ENCODE data around the gene ARHGEF33.
"Not testable (repeated sequence)": the region's sequence is repeated elsewhere in the genome, so short reads cannot be mapped to it uniquely, and the experiment has no call there.

The ARHGEF33 gene

GRCh38 chr2:38907743-38908562 is 18.3 kb downstream of the ARHGEF33 start:
- peak; percentile 29 for DNase-seq (ENCODE audit: extremely low spot score, insufficient read length, low read depth)
- peak; percentile 84 for FAIRE-seq

DNA sequence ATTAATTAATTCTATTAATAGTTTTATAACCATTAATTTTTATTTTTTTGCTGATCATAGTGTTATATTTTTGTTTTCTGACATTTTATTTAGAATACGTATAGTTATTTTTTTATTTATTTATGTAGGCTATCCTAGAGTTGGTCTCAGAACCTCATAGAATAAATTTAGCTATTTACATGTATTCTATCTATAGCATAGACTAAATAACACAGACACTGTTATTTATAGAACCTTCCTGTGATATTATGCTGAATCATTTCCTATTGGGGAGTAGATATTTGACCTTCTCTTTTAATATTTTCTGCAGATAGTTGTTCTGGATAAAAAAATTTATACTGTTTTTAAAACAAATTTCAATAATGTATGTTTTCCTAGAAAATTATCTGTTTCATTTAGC is 20.2 kb downstream of the ARHGEF33 start:
- FAIRE-seq: no peak
- DNase-seq (ENCODE audit: extremely low spot score, insufficient read length, low read depth): no peak

GRCh38 chr2:38911191-38911590 is 21.5 kb downstream of the ARHGEF33 start:
- no peak for FAIRE-seq

DNA sequence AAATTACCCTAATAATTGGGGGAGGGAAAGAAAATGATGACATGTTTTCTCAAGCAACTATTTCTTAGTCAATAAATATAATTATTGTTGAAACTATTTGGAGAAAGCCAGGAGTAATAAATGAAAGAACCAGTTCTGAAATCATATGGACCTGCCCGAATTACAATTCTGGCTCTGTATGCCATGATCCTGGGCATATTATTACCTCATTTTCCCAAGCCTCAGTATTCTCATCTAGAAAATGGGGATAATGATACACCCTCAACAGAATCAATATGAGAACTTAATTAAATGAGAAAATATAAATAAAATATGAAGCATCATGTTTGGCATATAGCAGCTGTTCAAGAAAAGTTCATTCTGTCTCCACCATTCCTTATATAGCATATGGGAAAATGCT is 22.9 kb downstream of the ARHGEF33 start:
- FAIRE-seq: no peak
- no peak for DNase-seq (ENCODE audit: extremely low spot score, insufficient read length, low read depth)

More at GRCh38 chr2:38911191-38911590, 21.5 kb downstream of the ARHGEF33 start:
- DNase-seq (ENCODE audit: extremely low spot score, insufficient read length, low read depth): no peak

GRCh38 chr2:38922389-38922788 is 32.7 kb downstream of the ARHGEF33 start:
- DNase-seq (ENCODE audit: extremely low spot score, insufficient read length, low read depth): no peak
- no peak for FAIRE-seq

GRCh38 chr2:38922902-38923301 is 33.2 kb downstream of the ARHGEF33 start:
- FAIRE-seq: no peak
- DNase-seq (ENCODE audit: extremely low spot score, insufficient read length, low read depth): no peak

DNA sequence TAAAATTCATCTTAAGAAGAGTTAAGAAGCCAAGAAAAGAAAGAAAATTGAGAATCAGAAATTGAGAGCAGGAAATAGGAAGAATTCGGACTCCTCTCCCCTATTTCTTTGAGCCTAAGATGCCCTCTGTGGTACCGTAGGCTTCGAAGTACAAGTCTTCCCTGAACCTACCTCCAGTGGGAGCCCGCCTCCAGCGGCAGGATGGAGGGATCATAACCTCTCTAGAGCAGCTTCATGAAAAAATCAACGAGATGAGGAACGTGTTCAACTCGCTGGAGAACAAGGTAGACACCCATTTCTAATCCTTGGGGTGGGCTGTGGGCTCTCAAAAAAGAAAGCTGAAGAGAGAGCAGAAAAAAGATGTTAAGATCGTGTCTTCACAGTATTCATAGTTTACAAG is 36.3 kb downstream of the ARHGEF33 start:
- DNase-seq (ENCODE audit: extremely low spot score, insufficient read length, low read depth) (no peak), FAIRE-seq (no peak)

- FAIRE-seq: no peak
Measured at GRCh38 chr2:38930600-38930999, 40.9 kb downstream of the ARHGEF33 start.

DNA sequence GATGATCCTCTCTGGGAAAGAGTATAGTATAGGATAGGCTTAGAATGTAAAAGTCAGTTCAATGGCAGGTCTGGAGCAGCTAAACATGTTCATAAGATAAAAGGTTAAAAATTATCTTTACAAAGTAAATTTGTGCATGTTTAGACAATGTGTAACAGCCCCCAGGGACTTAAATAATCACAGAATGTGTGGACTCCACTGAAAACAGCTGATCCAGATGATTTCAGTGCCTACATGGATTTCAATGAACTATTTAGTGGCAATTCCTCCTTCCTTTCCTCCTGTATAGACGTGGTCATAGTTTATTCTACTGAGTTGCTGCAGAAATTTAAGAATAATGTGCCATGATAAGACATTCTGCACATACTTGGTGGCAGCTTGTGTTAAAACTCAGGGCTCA is 42.9 kb downstream of the ARHGEF33 start:
- no peak for DNase-seq (ENCODE audit: extremely low spot score, insufficient read length, low read depth)
- FAIRE-seq: no peak

More at GRCh38 chr2:38930600-38930999, 40.9 kb downstream of the ARHGEF33 start:
- no peak for DNase-seq (ENCODE audit: extremely low spot score, insufficient read length, low read depth)

- FAIRE-seq (no peak), DNase-seq (ENCODE audit: extremely low spot score, insufficient read length, low read depth) (no peak)
Measured at GRCh38 chr2:38933653-38934052, 44.0 kb downstream of the ARHGEF33 start.

DNA sequence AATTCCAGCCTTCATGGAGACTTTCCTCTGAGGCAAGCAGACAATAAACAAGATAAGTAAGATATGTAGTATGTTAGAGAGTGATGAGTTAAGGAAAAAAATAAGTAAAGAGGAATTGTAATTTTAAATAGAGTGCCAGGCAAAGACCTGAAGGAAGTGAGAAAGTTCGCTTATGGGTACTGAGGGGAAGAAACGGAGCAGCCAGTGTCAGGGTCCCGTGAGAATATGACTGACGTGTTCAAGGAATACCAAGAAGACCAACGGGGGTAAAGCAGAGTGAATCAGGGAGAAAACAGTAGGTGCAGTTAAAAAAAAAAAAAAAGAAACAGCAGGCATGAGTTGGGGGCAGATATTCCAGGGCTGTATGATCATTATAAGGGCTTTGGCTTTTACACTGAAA is 45.1 kb downstream of the ARHGEF33 start:
- FAIRE-seq (no peak), DNase-seq (ENCODE audit: extremely low spot score, insufficient read length, low read depth) (no peak)

DNA sequence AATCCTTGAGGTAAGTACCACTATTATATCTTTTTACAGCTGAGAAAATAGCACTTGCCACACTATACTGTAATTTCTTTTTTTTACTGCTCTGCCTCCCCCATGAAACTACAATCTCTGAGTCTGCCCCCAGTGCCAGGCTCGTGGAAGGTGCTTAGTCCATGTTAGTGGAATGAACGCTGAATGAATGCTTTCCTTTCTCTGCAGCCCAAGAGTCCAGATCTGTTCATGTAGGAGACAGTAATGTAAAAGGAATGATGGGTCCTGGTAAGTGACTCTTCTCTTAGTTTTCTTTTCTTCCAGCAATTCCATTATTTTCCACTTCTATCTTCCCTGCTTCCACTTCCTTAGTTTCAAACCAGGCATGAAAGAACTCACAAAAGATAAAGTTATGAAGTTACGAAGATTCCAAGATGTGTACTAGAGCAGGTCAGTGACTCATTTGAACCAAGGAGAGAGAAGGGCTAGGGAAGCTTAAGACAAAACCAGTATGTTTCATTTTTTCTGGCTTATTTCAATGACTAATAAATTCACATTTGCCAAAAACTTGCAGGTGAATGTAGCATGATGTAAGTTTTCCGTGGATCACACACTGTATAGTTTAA is 46.0 kb downstream of the ARHGEF33 start:
- no peak for DNase-seq (ENCODE audit: extremely low spot score, insufficient read length, low read depth)
- no peak for FAIRE-seq

DNA sequence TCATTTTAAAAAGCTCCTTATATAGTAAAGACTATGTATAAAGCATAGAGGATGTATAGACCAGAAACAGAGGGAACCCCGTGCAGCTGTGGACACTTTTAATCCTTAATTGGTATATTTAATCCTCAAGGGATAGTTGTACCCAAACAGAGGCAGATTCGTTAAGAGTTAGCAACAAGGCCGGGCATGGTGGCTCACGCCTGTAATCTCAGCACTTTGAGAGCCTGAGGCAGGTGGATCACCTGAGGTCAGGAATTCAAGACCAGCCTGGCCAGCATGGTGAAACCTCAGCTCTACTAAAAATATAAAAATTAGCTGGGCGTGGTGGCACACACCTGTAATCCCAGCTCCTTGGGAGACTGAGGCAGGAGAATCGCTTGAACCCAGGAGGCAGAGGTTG is 46.8 kb downstream of the ARHGEF33 start:
- FAIRE-seq; DNase-seq (ENCODE audit: extremely low spot score, insufficient read length, low read depth): not testable (repeated sequence)

GRCh38 chr2:38937548-38937947 is 47.9 kb downstream of the ARHGEF33 start:
- DNase-seq (ENCODE audit: extremely low spot score, insufficient read length, low read depth) (no peak), FAIRE-seq (no peak)

DNA sequence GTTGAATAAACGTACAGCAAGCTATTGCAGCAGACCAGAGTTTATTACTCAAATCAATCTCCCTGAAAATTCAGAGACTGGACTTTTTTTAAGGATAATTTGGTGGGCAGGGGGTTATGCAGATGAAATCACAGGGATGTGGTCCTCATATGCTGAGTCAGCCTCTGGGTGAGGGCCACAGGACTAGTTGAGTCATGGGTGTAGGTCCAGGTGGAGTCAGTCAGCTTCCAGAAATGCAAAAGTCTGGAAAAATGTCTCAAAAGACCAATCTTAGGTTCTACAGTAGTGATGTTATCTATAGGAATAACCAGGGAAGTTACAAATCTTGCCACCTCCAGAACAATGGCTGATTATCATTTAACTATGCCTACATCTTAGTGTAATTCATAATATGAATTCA is 51.1 kb downstream of the ARHGEF33 start:
- FAIRE-seq (no peak), DNase-seq (ENCODE audit: extremely low spot score, insufficient read length, low read depth) (no peak)

- DNase-seq (ENCODE audit: extremely low spot score, insufficient read length, low read depth): no peak
Measured at GRCh38 chr2:38943784-38944183, 54.1 kb downstream of the ARHGEF33 start.

GRCh38 chr2:38945372-38945771 is 55.7 kb downstream of the ARHGEF33 start:
- no peak for DNase-seq (ENCODE audit: extremely low spot score, insufficient read length, low read depth)
- FAIRE-seq: no peak

More at GRCh38 chr2:38943784-38944183, 54.1 kb downstream of the ARHGEF33 start:
- FAIRE-seq: no peak

GRCh38 chr2:38945911-38946310 is 56.2 kb downstream of the ARHGEF33 start:
- DNase-seq (ENCODE audit: extremely low spot score, insufficient read length, low read depth): no peak

DNA sequence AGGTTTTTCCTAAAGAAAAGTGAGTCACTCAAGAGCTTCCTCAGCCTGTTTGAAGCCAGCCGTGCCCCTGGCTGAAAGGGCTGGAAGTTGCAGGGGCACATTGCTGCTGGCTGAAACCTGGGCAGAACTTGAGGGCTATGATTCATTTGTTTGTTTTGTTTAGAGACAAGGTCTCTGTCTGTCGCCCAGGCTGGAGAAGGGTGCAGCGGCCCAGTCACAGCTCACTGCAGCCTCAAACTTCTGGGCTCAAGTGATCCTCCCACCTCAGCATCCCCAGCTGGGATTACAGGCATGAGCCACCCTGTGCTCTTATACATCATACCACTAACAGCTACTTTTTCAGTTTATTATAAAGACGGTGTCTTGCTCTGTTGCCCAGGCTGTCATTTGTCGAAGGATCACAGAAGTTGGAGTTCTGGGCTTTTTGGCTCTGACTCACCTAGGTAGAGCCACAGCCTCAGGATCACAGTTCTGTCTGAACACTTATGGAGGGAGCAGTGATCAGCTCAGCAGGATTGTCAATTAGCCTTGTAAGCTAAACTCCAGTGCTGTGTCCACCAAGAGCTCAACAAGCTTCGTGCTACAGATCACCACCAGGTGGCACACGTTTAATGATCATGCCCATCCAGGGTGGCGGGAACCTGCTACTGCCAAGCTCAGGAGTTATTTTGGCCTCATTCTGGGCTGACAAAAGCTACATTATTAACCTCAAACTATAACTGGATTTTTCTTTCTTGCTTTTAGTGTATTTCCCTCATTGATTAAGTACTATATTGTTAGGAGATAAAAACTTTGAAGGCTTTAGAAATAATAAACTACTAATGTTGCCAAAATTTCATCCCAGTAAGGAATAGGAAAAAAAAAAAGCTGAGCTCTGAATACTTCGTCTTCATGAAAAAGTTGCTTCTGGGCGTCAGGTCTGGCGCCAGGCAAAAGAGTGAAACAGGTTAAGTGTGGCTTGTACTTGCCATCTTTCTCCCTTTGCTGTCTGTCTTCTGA is 57.9 kb downstream of the ARHGEF33 start:
- peak; percentile 85 for FAIRE-seq
- peak; percentile 32 for DNase-seq (ENCODE audit: extremely low spot score, insufficient read length, low read depth)

More at GRCh38 chr2:38945911-38946310, 56.2 kb downstream of the ARHGEF33 start:
- FAIRE-seq: no peak

- FAIRE-seq (no peak), DNase-seq (ENCODE audit: extremely low spot score, insufficient read length, low read depth) (no peak)
Measured at GRCh38 chr2:38948387-38948882, 58.8 kb downstream of the ARHGEF33 start.
